Endothelial cell of umbilical vein (primary cell): ENCODE measurements around the gene RFFL. TPM values are rescaled to one million over a fixed set of nuclear protein-coding genes. Genes with fewer than 3 reads are reported as not detected.

Source experiments
- BruUV-seq: library from RNA; stranded (reverse); fragments of 400-500 nt; replicated peaks from 2 replicates; lab custom pipeline; 2021; lab: Mats Ljungman, UMichigan
- CTCF ChIA-PET: fragments of 300-600, 350-600 bp; sonication (Branson Sonifier 250); formaldehyde crosslinking; loops from one replicate; lab custom pipeline; 2021; ENCODE audit warnings: antibody characterized with exemption, inconsistent platforms; lab: Charles Lee
- POLR2A ChIA-PET: fragments of 300-600, 350-600 bp; sonication (Branson Sonifier 250); formaldehyde crosslinking; loops from one replicate; lab custom pipeline; 2021; ENCODE audit warnings: antibody characterized with exemption, inconsistent platforms; lab: Charles Lee
- DNase-seq: peaks from one replicate; pipeline ENCODE4 v3.0.0-alpha.2; 2011; ENCODE audit warnings: low read depth, low spot score
- FAIRE-seq: peaks from 2 replicates; lab custom pipeline; 2011; peaks lifted over from hg19 to GRCh38; lab: Jason Lieb, UNC
- H2AFZ ChIP-seq: 2 replicates; pipeline ENCODE4 v1.6.0; 2012; ENCODE audit warnings: low read depth, low read length, control low read depth, inconsistent platforms
- H3K27ac ChIP-seq: 2 replicates; pipeline ENCODE4 v1.5.1; 2011; ENCODE audit warnings: low read depth, mild to moderate bottlenecking, control low read depth, low read length, moderate library complexity; ENCODE audit not compliant: insufficient read depth
- H3K27me3 ChIP-seq, 2 experiments: 2 replicates each; pipeline versions ENCODE4 v1.6.0 to v1.6.1; 2011; ENCODE audit warnings: low read length in 2 of 2, mixed read lengths in 1 of 2; ENCODE audit not compliant: control insufficient read depth in 2 of 2, insufficient read depth in 2 of 2
- H3K36me3 ChIP-seq, 2 experiments: 2 replicates in 1 of 2; 3 replicates in 1 of 2; pipeline ENCODE4 v1.5.1; 2011; ENCODE audit warnings: low read length in 2 of 2, mild to moderate bottlenecking in 1 of 2, moderate library complexity in 1 of 2; ENCODE audit not compliant: control insufficient read depth in 2 of 2, insufficient read depth in 2 of 2; ENCODE audit errors: extremely low read depth in 1 of 2
- H3K4me1 ChIP-seq: 3 replicates; pipeline ENCODE4 v1.5.1; 2011; ENCODE audit warnings: mild to moderate bottlenecking, low read length; ENCODE audit not compliant: control insufficient read depth, insufficient read depth; ENCODE audit errors: extremely low read depth
- H3K4me2 ChIP-seq: 2 replicates; pipeline ENCODE4 v1.6.1; 2011; ENCODE audit warnings: low read length, control low read depth, mixed read lengths; ENCODE audit not compliant: insufficient read depth
- H3K4me3 ChIP-seq, 3 experiments: fragments of 200-600 bp in 1 of 3; sonication (generic), shearing (Covaris generic) in 1 of 3; replicated peaks in 1 of 3; 2 replicates each; pipeline ENCODE4 v1.5.1; 2011 to 2016; ENCODE audit warnings: control low read depth in 3 of 3, low read length in 3 of 3, mild to moderate bottlenecking in 2 of 3, inconsistent platforms in 1 of 3, low read depth in 1 of 3, moderate library complexity in 1 of 3; ENCODE audit not compliant: insufficient read depth in 1 of 3
- H3K79me2 ChIP-seq: 2 replicates; pipeline ENCODE4 v1.6.0; 2012; ENCODE audit warnings: low read length, inconsistent platforms; ENCODE audit not compliant: control insufficient read depth, insufficient read depth
- H3K9ac ChIP-seq: replicated peaks from 2 replicates; pipeline ENCODE3; 2011; ENCODE audit warnings: low read length, control low read depth; ENCODE audit not compliant: insufficient read depth; ENCODE audit errors: extremely low read depth
- H3K9me1 ChIP-seq: replicated peaks from 3 replicates; pipeline ENCODE4 v1.6.0; 2011; ENCODE audit warnings: mild to moderate bottlenecking, low read length; ENCODE audit not compliant: control insufficient read depth, insufficient read depth; ENCODE audit errors: extremely low read depth
- H3K9me3 ChIP-seq: replicated peaks from 2 replicates; pipeline ENCODE4 v1.5.1; 2012; ENCODE audit warnings: low read length, inconsistent platforms; ENCODE audit not compliant: control insufficient read depth, insufficient read depth
- H4K20me1 ChIP-seq: replicated peaks from 2 replicates; pipeline ENCODE3; 2011; ENCODE audit warnings: mild to moderate bottlenecking, low read length; ENCODE audit not compliant: control insufficient read depth, insufficient read depth; ENCODE audit errors: extremely low read depth
- EZH2 ChIP-seq: IDR thresholded peaks from 2 replicates; pipeline ENCODE4 v1.6.1; 2012; ENCODE audit warnings: borderline replicate concordance, low read depth, mild to moderate bottlenecking, moderate library complexity, low read length, inconsistent platforms; ENCODE audit not compliant: severe bottlenecking
- FOS ChIP-seq: IDR thresholded peaks from 2 replicates; pipeline ENCODE4 v1.6.1; 2011; ENCODE audit warnings: mild to moderate bottlenecking, low read length, moderate library complexity, borderline replicate concordance; ENCODE audit not compliant: insufficient read depth
- GATA2 ChIP-seq: IDR thresholded peaks from 2 replicates; pipeline ENCODE4 v1.7.0; 2011; ENCODE audit warnings: low read depth, mild to moderate bottlenecking, moderate library complexity, mixed read lengths, low read length; ENCODE audit not compliant: insufficient read length, insufficient read depth
- JUN ChIP-seq: IDR thresholded peaks from 2 replicates; pipeline ENCODE4 v1.6.1; 2011; ENCODE audit warnings: borderline replicate concordance, low read depth; ENCODE audit not compliant: insufficient read length, insufficient read depth
- MYC ChIP-seq: IDR thresholded peaks from one replicate; pipeline ENCODE4 v1.6.1; 2011; ENCODE audit warnings: mild to moderate bottlenecking, low read depth, low read length
- POLR2A ChIP-seq: IDR thresholded peaks from 2 replicates; pipeline ENCODE4 v1.6.1; 2012; ENCODE audit warnings: low read depth, mild to moderate bottlenecking, control low read depth, low read length
- POLR2AphosphoS5 ChIP-seq: IDR thresholded peaks from 2 replicates; pipeline ENCODE4 v1.6.1; 2012; ENCODE audit warnings: low read depth, mild to moderate bottlenecking, control low read depth, low read length, moderate library complexity; ENCODE audit not compliant: insufficient read depth
- dilution Hi-C: fragments of 300-500 bp; cut with MboI; formaldehyde crosslinking; loops from one replicate; pipeline ENCODE4 v1.15.0; 2019; ENCODE audit warnings: low sequenced_read_pairs; ENCODE audit not compliant: extremely low pct_ligation_motif_present
- intact Hi-C: fragments of 100-400 bp; cut with micrococcal nuclease; formaldehyde crosslinking; loops from one replicate; pipeline ENCODE4 v1.10.0; 2022
- polyA plus RNA-seq, 4 experiments: library from polyadenylated mRNA; depleted of rRNA in 3 of 4; stranded (reverse) in 3 of 4; unstranded in 1 of 4; fragments of >200 nt; gene quantifications; 2 replicates each; pipeline versions ENCODE4 v1.2.1 to v1.2.3, GENCODE V29; 2011 to 2012; ENCODE audit warnings: missing spikeins in 1 of 4
- total RNA-seq: library from RNA; stranded (reverse); gene quantifications from 2 replicates; pipeline ENCODE4 v1.2.3, GENCODE V29; 2021
- TF ChIP-seq, protein P1 (sequence below), 2 donors: IDR thresholded peaks; 1 replicate in 1 of 2; 2 replicates in 1 of 2; pipeline ENCODE4 v1.5.1; 2011; ENCODE audit warnings: low read length in 2 of 2, mild to moderate bottlenecking in 2 of 2, moderate library complexity in 2 of 2, control low read depth in 1 of 2, inconsistent platforms in 1 of 2, low read depth in 1 of 2; ENCODE audit not compliant: insufficient read depth in 1 of 2; ENCODE audit errors: extremely low read depth in 1 of 2
- TF ChIP-seq, protein P2 (sequence below): IDR thresholded peaks from 2 replicates; pipeline ENCODE4 v1.6.1; 2011; ENCODE audit not compliant: insufficient read depth, insufficient read length

The RFFL gene
- total and polyA plus RNA-seq, 2 donors (not counting 3 experiments of a cell fraction or from before 2014, with no cell fraction given) = 7.0 to 14.1 TPM

DNA sequence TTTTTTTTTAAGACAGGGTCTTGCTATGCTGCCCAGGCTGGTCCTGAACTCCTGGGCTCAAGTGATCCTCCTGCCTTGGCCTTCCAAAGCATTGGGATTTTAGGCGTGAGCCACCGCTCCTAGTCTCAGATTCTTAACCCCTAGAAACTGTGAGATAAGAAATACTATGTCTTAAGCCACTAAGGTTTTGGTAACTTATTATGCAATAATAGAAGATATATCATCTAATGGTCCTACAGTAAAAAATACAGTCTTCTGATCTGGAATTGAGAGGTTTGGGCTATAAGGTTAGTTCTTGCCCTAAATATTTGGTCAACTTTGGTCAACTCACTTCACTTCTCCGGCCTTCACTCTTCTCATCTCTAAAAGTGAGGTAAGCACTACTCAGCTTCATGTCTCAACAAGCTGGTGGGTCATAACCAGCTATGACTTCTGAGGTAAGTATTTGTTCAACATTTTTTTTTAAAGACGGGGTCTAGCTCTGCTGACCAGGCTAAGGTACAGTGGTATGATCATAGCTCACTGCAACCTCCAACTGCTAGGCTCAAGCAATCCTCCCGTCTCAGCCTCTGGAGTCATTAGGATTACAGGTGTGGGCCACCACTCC is 41.4 kb upstream of the RFFL start:
- H3K4me1 ChIP-seq = no peaks in the 10 kb centered on the region
- no peak overlapping the region for H3K27ac ChIP-seq
- no peak overlapping the region for H3K9ac ChIP-seq
- no TSS peak for BruUV-seq
- H2AFZ ChIP-seq = no peak overlapping the region
- H3K4me2 ChIP-seq = no peak overlapping the region
- CTCF ChIA-PET = interaction anchor here (1.2 kb wide), 1 partner anchor 15 kb away, joined by 3 read pairs; no protein-coding TSS in a partner anchor
- H3K27me3 ChIP-seq = no peaks in the 10 kb centered on the region
- H3K9me3 ChIP-seq = no peaks in the 10 kb centered on the region
- POLR2A ChIA-PET = no interaction called here
- TF ChIP-seq FOS (no peak), POLR2A (no peak), GATA2 (no peak), POLR2AphosphoS5 (no peak), EZH2 (no peak), JUN (no peak), MYC (no peak)
- TF ChIP-seq, protein P1, sequence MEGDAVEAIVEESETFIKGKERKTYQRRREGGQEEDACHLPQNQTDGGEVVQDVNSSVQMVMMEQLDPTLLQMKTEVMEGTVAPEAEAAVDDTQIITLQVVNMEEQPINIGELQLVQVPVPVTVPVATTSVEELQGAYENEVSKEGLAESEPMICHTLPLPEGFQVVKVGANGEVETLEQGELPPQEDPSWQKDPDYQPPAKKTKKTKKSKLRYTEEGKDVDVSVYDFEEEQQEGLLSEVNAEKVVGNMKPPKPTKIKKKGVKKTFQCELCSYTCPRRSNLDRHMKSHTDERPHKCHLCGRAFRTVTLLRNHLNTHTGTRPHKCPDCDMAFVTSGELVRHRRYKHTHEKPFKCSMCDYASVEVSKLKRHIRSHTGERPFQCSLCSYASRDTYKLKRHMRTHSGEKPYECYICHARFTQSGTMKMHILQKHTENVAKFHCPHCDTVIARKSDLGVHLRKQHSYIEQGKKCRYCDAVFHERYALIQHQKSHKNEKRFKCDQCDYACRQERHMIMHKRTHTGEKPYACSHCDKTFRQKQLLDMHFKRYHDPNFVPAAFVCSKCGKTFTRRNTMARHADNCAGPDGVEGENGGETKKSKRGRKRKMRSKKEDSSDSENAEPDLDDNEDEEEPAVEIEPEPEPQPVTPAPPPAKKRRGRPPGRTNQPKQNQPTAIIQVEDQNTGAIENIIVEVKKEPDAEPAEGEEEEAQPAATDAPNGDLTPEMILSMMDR (IDR thresholded peaks at IDR 0.05; ENCODE audit: extremely low read depth in 1 of 2, insufficient read depth in 1 of 2, low read depth in 1 of 2, low read length in 2 of 2) = no peak
- TF ChIP-seq, protein P2, sequence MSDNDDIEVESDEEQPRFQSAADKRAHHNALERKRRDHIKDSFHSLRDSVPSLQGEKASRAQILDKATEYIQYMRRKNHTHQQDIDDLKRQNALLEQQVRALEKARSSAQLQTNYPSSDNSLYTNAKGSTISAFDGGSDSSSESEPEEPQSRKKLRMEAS = no peak
- intact Hi-C loops = no loop called here
- FAIRE-seq (no peak), DNase-seq (no peak)
- H3K4me3 ChIP-seq = no peak overlapping the region
- no peaks in the 10 kb centered on the region for H4K20me1 ChIP-seq
- peaks cover 4 to 19% of the 10 kb centered on the region in 2 experiments for H3K36me3 ChIP-seq
- H3K79me2 ChIP-seq = no peaks in the 10 kb centered on the region
- dilution Hi-C loops = loop anchor here (25.0 kb wide), 1 partner anchor 118 kb away; the partner anchor contains the start of gene LIG3
- no peaks in the 10 kb centered on the region for H3K9me1 ChIP-seq
